ENCODE measurements around the gene ADAMTS3. TPM values are rescaled to one million over a fixed set of nuclear protein-coding genes. Genes with fewer than 3 reads are reported as not detected.

Gene ADAMTS3
- total and polyA plus RNA-seq, 2 of the 13 experiments (the other 11 are each of a cell fraction or from before 2014, with no cell fraction given) = not detected

DNA sequence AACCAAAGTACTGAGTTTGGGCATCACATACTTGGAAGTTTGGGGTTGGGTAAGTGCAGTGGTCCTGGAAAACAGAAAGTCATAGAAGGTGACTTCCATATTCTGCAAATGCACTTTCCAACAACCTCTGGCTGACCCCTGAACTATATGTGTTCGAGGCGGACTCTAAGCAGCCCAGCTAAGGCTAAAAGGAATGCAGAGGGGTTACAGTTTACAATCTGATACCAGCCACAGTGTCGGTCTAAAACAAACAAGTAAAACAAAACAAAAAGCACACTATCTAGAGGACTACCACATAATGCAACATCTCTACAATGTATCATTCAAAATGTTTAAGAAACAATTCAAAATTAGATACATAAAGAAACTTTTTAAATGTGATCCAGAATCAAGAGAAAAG lies 185.6 kb downstream of the ADAMTS3 start:
- ChIA-PET CTCF (ENCODE audit: low intra/inter-chr PET ratio, low total read pairs) (no interaction called here), POLR2A (no interaction called here)
- 2% methylated on average over 3 of the region's 3 CpGs for WGBS (ENCODE audit: low lambda C conversion rate)
- Histone ChIP-seq H3K4me1 (ENCODE audit: insufficient read depth, low read length) (no peaks in the 10 kb centered on the region), H3K4me3 (replicated peaks in 1 of 3; ENCODE audit: insufficient read depth in 1 of 3, low read depth in 2 of 3, low read length in 3 of 3) (no peak overlapping the region), H3K27ac (ENCODE audit: extremely low read length, insufficient read depth, low read length) (no peak overlapping the region), H3K9me3 (ENCODE audit: low read length) (no peaks in the 10 kb centered on the region), H4K20me1 (ENCODE audit: insufficient read depth, low read length) (no peaks in the 10 kb centered on the region), H3K36me3 (replicated peaks in 1 of 2; ENCODE audit: control insufficient read depth in 1 of 2, insufficient read depth in 2 of 2, low read length in 2 of 2) (no peaks in the 10 kb centered on the region), H3K79me2 (ENCODE audit: insufficient read depth, low read length) (no peaks in the 10 kb centered on the region), H3K4me2 (ENCODE audit: low read depth, low read length) (no peak overlapping the region), H3K9ac (ENCODE audit: insufficient read depth, low read depth, low read length) (no peak overlapping the region), H2AFZ (ENCODE audit: low read length) (no peak overlapping the region), H3K27me3 (ENCODE audit: control insufficient read depth in 1 of 2, insufficient read depth in 2 of 2, low read length in 2 of 2) (no peaks in the 10 kb centered on the region)
- no peak; the same call in 2 of the 3 replicates for ATAC-seq
- no peak for DNase-seq (ENCODE audit: low spot score)
- TF ChIP-seq ZNF329 (CRISPR knock-in tag; IDR thresholded peaks at IDR 0.05; ENCODE audit: low read depth) (no peak), ARID4A (CRISPR knock-in tag; IDR thresholded peaks at IDR 0.05; ENCODE audit: borderline replicate concordance) (no peak)
- in situ Hi-C loops (cut with HindIII; ENCODE audit: extremely low pct_ligation_motif_present, low pct_unique_long_range_greater_than_20kb) (no loop called here), intact Hi-C loops (cut with micrococcal nuclease; ENCODE audit: unreplicated experiment) (no loop called here)
- no TSS peak for BruUV-seq (replicated peaks)
- no peak for FAIRE-seq

DNA sequence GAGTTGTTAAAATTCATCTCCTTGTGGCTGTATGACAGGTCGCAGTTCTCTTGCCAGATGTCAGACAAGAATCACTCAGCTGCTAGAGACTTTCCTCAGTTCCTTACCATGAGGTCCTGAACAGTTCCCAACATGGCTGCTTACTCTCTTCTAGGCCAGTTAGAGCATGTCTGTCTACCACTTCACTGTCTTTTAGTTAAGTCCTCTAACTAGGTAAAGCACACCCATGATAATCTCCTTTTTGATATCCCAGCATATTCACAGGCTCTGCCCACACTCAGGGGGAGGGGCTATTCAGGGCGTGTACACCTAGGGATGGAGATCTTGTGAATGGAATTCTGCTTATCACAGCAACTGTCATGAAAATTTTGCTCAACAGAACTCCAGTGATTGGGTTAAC lies 190.1 kb downstream of the ADAMTS3 start:
- Histone ChIP-seq H3K4me2 (ENCODE audit: low read depth, low read length) (no peak overlapping the region), H3K9ac (ENCODE audit: insufficient read depth, low read depth, low read length) (no peak overlapping the region), H3K27me3 (ENCODE audit: control insufficient read depth in 1 of 2, insufficient read depth in 2 of 2, low read length in 2 of 2) (no peaks in the 10 kb centered on the region), H2AFZ (ENCODE audit: low read length) (no peak overlapping the region), H3K27ac (ENCODE audit: extremely low read length, insufficient read depth, low read length) (no peak overlapping the region), H3K4me3 (replicated peaks in 1 of 3; ENCODE audit: insufficient read depth in 1 of 3, low read depth in 2 of 3, low read length in 3 of 3) (no peak overlapping the region), H3K36me3 (replicated peaks in 1 of 2; ENCODE audit: control insufficient read depth in 1 of 2, insufficient read depth in 2 of 2, low read length in 2 of 2) (no peaks in the 10 kb centered on the region), H3K9me3 (ENCODE audit: low read length) (no peaks in the 10 kb centered on the region), H3K4me1 (ENCODE audit: insufficient read depth, low read length) (no peaks in the 10 kb centered on the region), H4K20me1 (ENCODE audit: insufficient read depth, low read length) (no peaks in the 10 kb centered on the region), H3K79me2 (ENCODE audit: insufficient read depth, low read length) (no peaks in the 10 kb centered on the region)
- FAIRE-seq = no peak
- no peak for DNase-seq (ENCODE audit: low spot score)
- WGBS (ENCODE audit: low lambda C conversion rate) = 3% methylated on average over 2 of the region's 2 CpGs
- intact Hi-C loops (cut with micrococcal nuclease; ENCODE audit: unreplicated experiment) = no loop called here
- ATAC-seq = no peak
- ChIA-PET CTCF (ENCODE audit: low intra/inter-chr PET ratio, low total read pairs) (no interaction called here), POLR2A (no interaction called here)
- in situ Hi-C loops (cut with HindIII; ENCODE audit: extremely low pct_ligation_motif_present, low pct_unique_long_range_greater_than_20kb) = no loop called here
- BruUV-seq (replicated peaks) = no TSS peak
- TF ChIP-seq ZNF790 (CRISPR knock-in tag; IDR thresholded peaks at IDR 0.05; ENCODE audit: borderline replicate concordance) = no peak
- no peak for TF ChIP-seq SNAPC2 (CRISPR knock-in tag; IDR thresholded peaks at IDR 0.05)
- TF ChIP-seq GMEB1 (CRISPR knock-in tag; IDR thresholded peaks at IDR 0.05; ENCODE audit: borderline replicate concordance) = no peak
- no peak for TF ChIP-seq ZNF660 (CRISPR knock-in tag; IDR thresholded peaks at IDR 0.05; ENCODE audit: borderline replicate concordance, low read depth)
- no peak for TF ChIP-seq THAP11 (CRISPR knock-in tag; IDR thresholded peaks at IDR 0.05)
- no peak for TF ChIP-seq ZSCAN22 (CRISPR knock-in tag; IDR thresholded peaks at IDR 0.05)
- no peak for TF ChIP-seq ZNF766 (CRISPR knock-in tag; IDR thresholded peaks at IDR 0.05; ENCODE audit: borderline replicate concordance)
- no peak for TF ChIP-seq ZNF30 (CRISPR knock-in tag; IDR thresholded peaks at IDR 0.05)
- TF ChIP-seq FOXM1 (CRISPR knock-in tag; IDR thresholded peaks at IDR 0.05) = no peak

Data from HepG2 (cell line).